DOHH2 (cell line): Measurements from ENCODE around the gene ACRV1.

Experiments
- H3F3A ChIP-seq: fragments of 200-600 bp; sonication (generic), shearing (Covaris generic); 2 replicates; pipeline ENCODE4 v1.6.0; 2016; ENCODE audit warnings: antibody characterized with exemption, mild to moderate bottlenecking; ENCODE audit not compliant: control insufficient read depth, insufficient read depth
- H3K27ac ChIP-seq: fragments of 200-600 bp; sonication (generic); 2 replicates; pipeline ENCODE4 v1.5.1; 2014; ENCODE audit warnings: low read depth, mild to moderate bottlenecking, low read length, moderate library complexity
- H3K27me3 ChIP-seq: fragments of 200-600 bp; sonication (generic); 2 replicates; pipeline ENCODE4 v1.6.1; 2014; ENCODE audit warnings: mild to moderate bottlenecking, low read length, mixed read lengths; ENCODE audit not compliant: control insufficient read depth
- H3K36me3 ChIP-seq: fragments of 200-600 bp; sonication (generic); 2 replicates; pipeline ENCODE4 v1.6.1; 2014; ENCODE audit warnings: mild to moderate bottlenecking, low read length, moderate library complexity, mixed read lengths; ENCODE audit not compliant: control insufficient read depth
- H3K4me1 ChIP-seq: fragments of 200-600 bp; sonication (generic); 2 replicates; pipeline ENCODE4 v1.6.1; 2014; ENCODE audit warnings: mild to moderate bottlenecking, low read length, mixed read lengths; ENCODE audit not compliant: control insufficient read depth
- H3K4me2 ChIP-seq: fragments of 200-600 bp; sonication (generic); 2 replicates; pipeline ENCODE4 v1.6.0; 2014; ENCODE audit warnings: mild to moderate bottlenecking, low read length, moderate library complexity
- H3K4me3 ChIP-seq: fragments of 200-600 bp; sonication (generic); 2 replicates; pipeline ENCODE4 v1.5.1; 2014; ENCODE audit warnings: mild to moderate bottlenecking, low read length, mixed read lengths
- H3K79me2 ChIP-seq: fragments of 200-600 bp; sonication (generic); 2 replicates; pipeline ENCODE4 v1.6.1; 2014; ENCODE audit warnings: mild to moderate bottlenecking, low read length, mixed read lengths; ENCODE audit not compliant: control insufficient read depth
- H3K9me2 ChIP-seq: fragments of 200-600 bp; sonication (generic); replicated peaks from 2 replicates; pipeline ENCODE4 v1.6.1; 2014; ENCODE audit warnings: mild to moderate bottlenecking, low read length, mixed read lengths; ENCODE audit not compliant: control insufficient read depth
- H3K9me3 ChIP-seq: fragments of 200-600 bp; sonication (generic); 2 replicates; pipeline ENCODE4 v1.6.1; 2014; ENCODE audit warnings: antibody characterized with exemption, low read length, mixed read lengths; ENCODE audit not compliant: control insufficient read depth, insufficient read depth
- H4K20me1 ChIP-seq: fragments of 200-600 bp; sonication (generic); 2 replicates; pipeline ENCODE4 v1.6.0; 2014; ENCODE audit warnings: low read depth, mild to moderate bottlenecking, antibody characterized with exemption, low read length, moderate library complexity; ENCODE audit not compliant: control insufficient read depth, insufficient read depth
- CTCF ChIP-seq: fragments of 200-600 bp; sonication (generic); IDR thresholded peaks from one replicate; pipeline ENCODE4 v1.5.1; 2014; ENCODE audit warnings: antibody characterized with exemption, mild to moderate bottlenecking, low read depth, low read length; ENCODE audit not compliant: poor library complexity, severe bottlenecking
- EZH2phosphoT487 ChIP-seq: fragments of 200-600 bp; sonication (generic); IDR thresholded peaks from 2 replicates; pipeline ENCODE4 v1.6.1; 2017; ENCODE audit warnings: borderline replicate concordance, mild to moderate bottlenecking, antibody characterized with exemption, low read length, moderate library complexity, mixed read lengths

Gene ACRV1

GRCh38 chr11:125649465-125650166 lies 31.0 kb downstream of the ACRV1 start:
- no peak overlapping the region for H3K4me3 ChIP-seq
- H3K27me3 ChIP-seq = no peaks in the 10 kb centered on the region
- peaks cover 93% of the 10 kb centered on the region for H3K36me3 ChIP-seq
- H3K9me3 ChIP-seq = no peaks in the 10 kb centered on the region
- no peak overlapping the region for H3K27ac ChIP-seq
- H3K4me2 ChIP-seq = no peak overlapping the region
- H3K4me1 ChIP-seq = no peaks in the 10 kb centered on the region
- 0 out of 2 replicates have a peak, but pooled peaks cover 5% of the 10 kb centered on the region for H3F3A ChIP-seq
- no peaks in the 10 kb centered on the region for H3K9me2 ChIP-seq
- H4K20me1 ChIP-seq = no peaks in the 10 kb centered on the region
- peaks cover 78% of the 10 kb centered on the region for H3K79me2 ChIP-seq
- no peak for TF ChIP-seq CTCF
- no peak for TF ChIP-seq EZH2phosphoT487

GRCh38 chr11:125645871-125646270 lies 34.8 kb downstream of the ACRV1 start:
- Histone ChIP-seq H3K36me3 (peaks cover 91% of the 10 kb centered on the region), H3K79me2 (peaks cover 74% of the 10 kb centered on the region), H3K4me2 (no peak overlapping the region), H3K4me3 (no peak overlapping the region), H3K9me2 (no peaks in the 10 kb centered on the region), H3K4me1 (no peaks in the 10 kb centered on the region), H3F3A (0 out of 2 replicates have a peak, but pooled peaks cover 5% of the 10 kb centered on the region), H3K27me3 (no peaks in the 10 kb centered on the region), H3K9me3 (no peaks in the 10 kb centered on the region), H4K20me1 (no peaks in the 10 kb centered on the region), H3K27ac (no peak overlapping the region)
- no peak for TF ChIP-seq EZH2phosphoT487
- TF ChIP-seq CTCF = no peak

- no peak for TF ChIP-seq EZH2phosphoT487
- TF ChIP-seq CTCF = peak; percentile 1
- Histone ChIP-seq H3F3A (peaks cover 8% of the 10 kb centered on the region; the same call in 1 of the 2 replicates), H4K20me1 (no peaks in the 10 kb centered on the region), H3K27ac (no peak overlapping the region), H3K4me1 (no peaks in the 10 kb centered on the region), H3K36me3 (peaks cover 91% of the 10 kb centered on the region), H3K9me3 (no peaks in the 10 kb centered on the region), H3K4me3 (no peak overlapping the region), H3K27me3 (no peaks in the 10 kb centered on the region), H3K79me2 (peaks cover 44% of the 10 kb centered on the region), H3K4me2 (no peak overlapping the region), H3K9me2 (no peaks in the 10 kb centered on the region)
These were observed 42.3 kb downstream of the ACRV1 start for GRCh38 chr11:125638315-125638714.
